Erythroblast (primary cell): ENCODE results near the gene TSHZ3.

Experiments used
- GATA1 ChIP-seq: IDR thresholded peaks from 2 replicates; pipeline ENCODE4 v1.6.1; 2011; ENCODE audit warnings: low read depth, mild to moderate bottlenecking, control low read depth, low read length, moderate library complexity
- POLR2A ChIP-seq: IDR thresholded peaks from 2 replicates; pipeline ENCODE4 v1.6.1; 2011; ENCODE audit warnings: mild to moderate bottlenecking, low read length

DNA sequence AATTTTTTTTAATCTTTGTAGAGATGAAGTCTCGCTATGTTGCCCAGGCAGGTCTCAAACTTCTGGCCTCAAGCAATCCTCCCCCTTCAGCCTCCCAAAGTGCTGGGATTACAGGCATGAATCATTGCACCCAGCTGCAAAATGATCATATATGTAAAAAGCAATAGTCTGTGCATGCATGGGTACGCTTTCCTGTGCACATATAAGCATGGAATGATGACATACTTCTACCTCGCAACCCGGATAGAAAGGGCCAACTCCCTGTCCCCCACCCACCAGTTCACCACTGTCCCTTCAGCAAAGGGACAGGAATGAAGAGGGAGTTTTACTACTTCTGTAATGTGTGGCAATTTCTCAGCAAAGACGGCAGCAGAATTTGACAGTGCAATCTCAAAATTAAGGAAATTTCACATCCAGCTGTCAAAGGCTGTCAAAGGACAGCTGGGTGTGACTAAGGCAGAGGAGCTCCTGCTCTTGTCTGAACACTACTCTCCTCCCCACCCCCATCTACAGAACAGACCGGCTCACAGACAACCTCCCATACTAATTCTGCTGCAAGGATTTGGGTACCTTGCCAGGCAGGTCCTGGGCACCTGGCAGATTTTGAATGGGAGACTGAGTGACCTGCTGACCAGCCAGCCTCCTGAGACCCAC lies 95.6 kb downstream of the TSHZ3 start:
- TF ChIP-seq POLR2A (no peak), GATA1 (no peak)
